CD4-positive, alpha-beta T cell (primary cell): ENCODE data around the gene C17orf78. TPM values are rescaled to one million over a fixed set of nuclear protein-coding genes. Genes with fewer than 3 reads are reported as not detected.

Experiments used
- ATAC-seq: fragments of 200-7000 bp; cut with Tn5 transposase; one replicate; pipeline ENCODE4 v1.10.0; 2022; ENCODE audit warnings: mild to moderate bottlenecking; ENCODE audit not compliant: poor library complexity
- CTCF ChIA-PET: fragments of 350-600 bp; sonication (Branson Sonifier 250); formaldehyde crosslinking; loops from one replicate; lab custom pipeline; 2021; ENCODE audit warnings: antibody characterized with exemption, inconsistent platforms; lab: Charles Lee
- POLR2A ChIA-PET: fragments of 350-600 bp; sonication (Branson Sonifier 250); formaldehyde crosslinking; loops from one replicate; lab custom pipeline; 2021; ENCODE audit warnings: antibody characterized with exemption, inconsistent platforms; lab: Charles Lee
- DNase-seq, 14 experiments: peaks; one replicate each; pipeline ENCODE4 v3.0.0-alpha.2; 2013 to 2020; ENCODE audit warnings: mixed read lengths in 2 of 14
- H3K27ac ChIP-seq, 2 donors: one replicate each; pipeline versions ENCODE4 v1.5.1 to v1.7.0; 2013; ENCODE audit warnings: low read length in 2 of 2, low read depth in 1 of 2, mild to moderate bottlenecking in 1 of 2
- H3K27me3 ChIP-seq, 2 experiments: 1 replicate in 1 of 2; 2 replicates in 1 of 2; pipeline versions ENCODE4 v1.6.1 to v1.7.0; 2013; ENCODE audit warnings: low read length in 2 of 2, control low read depth in 1 of 2, mild to moderate bottlenecking in 1 of 2, moderate library complexity in 1 of 2; ENCODE audit not compliant: insufficient read depth in 2 of 2, control insufficient read depth in 1 of 2
- H3K36me3 ChIP-seq: one replicate; pipeline ENCODE4 v1.6.1; 2013; ENCODE audit warnings: low read length, control low read depth; ENCODE audit not compliant: insufficient read depth
- H3K4me1 ChIP-seq: one replicate; pipeline ENCODE4 v1.6.1; 2013; ENCODE audit warnings: low read length, control low read depth; ENCODE audit not compliant: insufficient read depth
- H3K4me3 ChIP-seq: one replicate; pipeline ENCODE4 v1.5.1; 2013; ENCODE audit warnings: mild to moderate bottlenecking, low read length, moderate library complexity
- H3K9me3 ChIP-seq, 2 experiments: 1 replicate in 1 of 2; 2 replicates in 1 of 2; pipeline versions ENCODE4 v1.6.1 to v1.7.0; 2013; ENCODE audit warnings: low read length in 2 of 2, mild to moderate bottlenecking in 2 of 2, control low read depth in 1 of 2, moderate library complexity in 1 of 2; ENCODE audit not compliant: control insufficient read depth in 1 of 2, insufficient read depth in 1 of 2
- H3K27ac Mint-ChIP-seq: one replicate; pipeline ENCODE4 v1.8.0; 2020; ENCODE audit warnings: mixed read lengths
- H3K27me3 Mint-ChIP-seq: one replicate; pipeline ENCODE4 v1.8.0; 2021; ENCODE audit warnings: mixed read lengths
- H3K36me3 Mint-ChIP-seq: one replicate; pipeline ENCODE4 v1.8.0; 2021; ENCODE audit warnings: low read depth, mixed read lengths
- H3K4me1 Mint-ChIP-seq: one replicate; pipeline ENCODE4 v1.8.0; 2021; ENCODE audit warnings: low read depth, mixed read lengths
- H3K4me3 Mint-ChIP-seq: one replicate; pipeline ENCODE4 v1.8.0; 2020; ENCODE audit warnings: mild to moderate bottlenecking, mixed read lengths
- H3K9me3 Mint-ChIP-seq: one replicate; pipeline ENCODE4 v1.8.0; 2020; ENCODE audit warnings: mixed read lengths
- intact Hi-C, 2 experiments: fragments of 100-400 bp; cut with DNase I in 1 of 2; cut with micrococcal nuclease in 1 of 2; formaldehyde crosslinking; loops; one replicate each; pipeline versions ENCODE4 v1.15.1 to v1.9.0; 2023 to 2025; cut with DNase I, micrococcal nuclease
- total RNA-seq, 174 experiments: library from RNA in 2 of 174; stranded (reverse) in 2 of 174; gene quantifications; one replicate each; pipeline ENCODE4 v1.2.3 and lab custom pipeline; 2021 to 2026
- TF ChIP-seq, protein P1 (sequence below): fragments of 200-600 bp; IDR thresholded peaks from one replicate; pipeline ENCODE4 v1.8.0; 2022; ENCODE audit warnings: antibody characterized with exemption, mild to moderate bottlenecking

Gene C17orf78
- total RNA-seq, 2 experiments from 2014 or later: not detected

DNA sequence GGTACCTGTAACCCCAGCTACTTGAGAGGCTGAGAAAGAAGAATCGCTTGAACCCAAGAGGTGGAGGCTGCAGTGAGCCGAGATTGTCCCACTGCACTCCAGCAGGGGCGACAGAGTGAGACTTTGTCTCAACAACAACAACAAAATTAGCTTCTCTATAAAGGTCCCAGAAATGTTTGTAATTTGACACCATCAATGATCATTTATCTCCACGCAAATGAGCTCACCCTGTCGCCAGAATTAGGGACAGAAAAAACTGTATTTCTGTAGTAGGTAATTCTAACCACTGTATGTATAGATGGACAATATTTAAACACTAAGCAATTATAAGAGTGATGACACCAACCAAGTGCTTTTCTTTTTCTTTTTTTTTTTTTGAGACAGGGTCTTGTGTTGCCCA, 10.7 kb downstream of the C17orf78 start:
- Mint-ChIP-seq H3K27me3 (no peaks in the 10 kb centered on the region), H3K9me3 (no peaks in the 10 kb centered on the region), H3K27ac (no peak overlapping the region), H3K4me1 (peaks cover 3% of the 10 kb centered on the region), H3K36me3 (no peaks in the 10 kb centered on the region), H3K4me3 (no peak overlapping the region)
- no peaks in the 10 kb centered on the region for H3K9me3 ChIP-seq
- no peaks in the 10 kb centered on the region for H3K4me1 ChIP-seq
- no peak overlapping the region for H3K27ac ChIP-seq
- no peaks in the 10 kb centered on the region for H3K36me3 ChIP-seq
- DNase-seq (no peak), ATAC-seq (no peak)
- H3K4me3 ChIP-seq: no peak overlapping the region
- ChIA-PET CTCF (interaction anchor here (2.6 kb wide), 1 partner anchor 13 kb away, joined by 7 read pairs; no protein-coding TSS in a partner anchor), POLR2A (no interaction called here)
- TF ChIP-seq, protein P1, sequence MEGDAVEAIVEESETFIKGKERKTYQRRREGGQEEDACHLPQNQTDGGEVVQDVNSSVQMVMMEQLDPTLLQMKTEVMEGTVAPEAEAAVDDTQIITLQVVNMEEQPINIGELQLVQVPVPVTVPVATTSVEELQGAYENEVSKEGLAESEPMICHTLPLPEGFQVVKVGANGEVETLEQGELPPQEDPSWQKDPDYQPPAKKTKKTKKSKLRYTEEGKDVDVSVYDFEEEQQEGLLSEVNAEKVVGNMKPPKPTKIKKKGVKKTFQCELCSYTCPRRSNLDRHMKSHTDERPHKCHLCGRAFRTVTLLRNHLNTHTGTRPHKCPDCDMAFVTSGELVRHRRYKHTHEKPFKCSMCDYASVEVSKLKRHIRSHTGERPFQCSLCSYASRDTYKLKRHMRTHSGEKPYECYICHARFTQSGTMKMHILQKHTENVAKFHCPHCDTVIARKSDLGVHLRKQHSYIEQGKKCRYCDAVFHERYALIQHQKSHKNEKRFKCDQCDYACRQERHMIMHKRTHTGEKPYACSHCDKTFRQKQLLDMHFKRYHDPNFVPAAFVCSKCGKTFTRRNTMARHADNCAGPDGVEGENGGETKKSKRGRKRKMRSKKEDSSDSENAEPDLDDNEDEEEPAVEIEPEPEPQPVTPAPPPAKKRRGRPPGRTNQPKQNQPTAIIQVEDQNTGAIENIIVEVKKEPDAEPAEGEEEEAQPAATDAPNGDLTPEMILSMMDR: no peak
- intact Hi-C loops: no loop called here
- no peaks in the 10 kb centered on the region for H3K27me3 ChIP-seq

- Histone ChIP-seq H3K27me3 (no peaks in the 10 kb centered on the region), H3K4me1 (no peaks in the 10 kb centered on the region), H3K36me3 (no peaks in the 10 kb centered on the region), H3K27ac (no peak overlapping the region), H3K9me3 (no peaks in the 10 kb centered on the region), H3K4me3 (no peak overlapping the region)
- ChIA-PET CTCF (no interaction called here), POLR2A (no interaction called here)
- ATAC-seq (no peak), DNase-seq (no peak)
- TF ChIP-seq, protein P1: no peak
- Mint-ChIP-seq H3K27ac (no peak overlapping the region), H3K27me3 (no peaks in the 10 kb centered on the region), H3K4me3 (no peak overlapping the region), H3K4me1 (peaks cover 14% of the 10 kb centered on the region), H3K36me3 (no peaks in the 10 kb centered on the region), H3K9me3 (no peaks in the 10 kb centered on the region)
- intact Hi-C loops: no loop called here
These were observed 12.5 kb downstream of the C17orf78 start for GRCh38 chr17:37388266-37388665.

GRCh38 chr17:37389160-37389559, 13.4 kb downstream of the C17orf78 start:
- Mint-ChIP-seq H3K36me3 (no peaks in the 10 kb centered on the region), H3K27me3 (no peaks in the 10 kb centered on the region), H3K4me1 (peaks cover 14% of the 10 kb centered on the region), H3K4me3 (no peak overlapping the region), H3K27ac (no peak overlapping the region), H3K9me3 (no peaks in the 10 kb centered on the region)
- TF ChIP-seq, protein P1: no peak
- H3K9me3 ChIP-seq: no peaks in the 10 kb centered on the region
- CTCF ChIA-PET: no interaction called here
- intact Hi-C loops: no loop called here
- ATAC-seq: no peak
- no peaks in the 10 kb centered on the region for H3K27me3 ChIP-seq
- H3K4me1 ChIP-seq: no peaks in the 10 kb centered on the region
- DNase-seq: no peak
- H3K36me3 ChIP-seq: no peaks in the 10 kb centered on the region
- H3K4me3 ChIP-seq: no peak overlapping the region
- H3K27ac ChIP-seq: no peak overlapping the region
- POLR2A ChIA-PET: no interaction called here
